ENCODE results near the gene TNNT3. TPM values are rescaled to one million over a fixed set of nuclear protein-coding genes. Genes with fewer than 3 reads are reported as not detected.

Gene TNNT3
- total RNA-seq, 1 experiment from 2014 or later: 0.71 TPM

DNA sequence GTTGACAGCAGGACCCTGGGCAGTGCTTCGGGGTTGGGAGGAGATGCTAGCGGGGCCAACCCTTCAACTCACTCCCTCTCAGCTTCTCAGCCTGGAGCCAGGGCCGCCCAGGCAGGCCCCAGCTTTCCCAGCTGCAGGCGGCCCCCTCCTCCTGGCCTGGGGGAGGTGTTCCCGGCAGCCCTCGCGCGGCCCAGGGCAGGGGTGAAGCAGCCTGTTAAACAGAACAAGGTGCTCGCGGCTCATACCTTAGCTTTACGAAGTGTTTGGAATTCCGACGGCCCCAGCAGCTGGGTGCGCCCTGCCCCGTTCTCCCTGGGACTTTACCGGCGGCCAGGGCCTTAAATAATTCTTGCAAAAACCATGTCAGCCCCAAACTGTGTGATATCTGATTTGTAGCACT lies 44.8 kb downstream of the TNNT3 start:
- POLR2A ChIA-PET: no interaction called here
- no peak for ATAC-seq
- Histone ChIP-seq H3K4me1 (ENCODE audit: control insufficient read depth in 1 of 2, insufficient read depth in 2 of 2, low read length in 2 of 2) (no peaks in the 10 kb centered on the region), H3K9me2 (ENCODE audit: insufficient read depth) (no peaks in the 10 kb centered on the region), H3K9ac (ENCODE audit: low read length) (no peak overlapping the region), H2AFZ (ENCODE audit: low read depth, low read length, poor library complexity, severe bottlenecking) (no peak overlapping the region), H3K27ac (ENCODE audit: low read depth, low read length) (no peak overlapping the region), H3K9me3 (ENCODE audit: control insufficient read depth in 1 of 2, insufficient read depth in 1 of 2, low read depth in 1 of 2, low read length in 2 of 2) (no peaks in the 10 kb centered on the region), H3K4me2 (ENCODE audit: low read length) (no peak overlapping the region), H3K36me3 (ENCODE audit: control insufficient read depth in 1 of 2, insufficient read depth in 2 of 2, low read length in 2 of 2) (no peaks in the 10 kb centered on the region), H3K27me3 (ENCODE audit: insufficient read depth, low read length) (no peaks in the 10 kb centered on the region), H4K20me1 (ENCODE audit: insufficient read depth) (no peaks in the 10 kb centered on the region), H3K4me3 (replicated peaks in 1 of 2; ENCODE audit: low read depth in 1 of 2, low read length in 2 of 2) (no peak overlapping the region), H3K79me2 (ENCODE audit: insufficient read depth, low read length) (no peaks in the 10 kb centered on the region)
- CTCF ChIA-PET: no interaction called here
- no TSS peak for BruUV-seq (replicated peaks)
- intact Hi-C loops (cut with micrococcal nuclease): no loop called here
- no peak for DNase-seq (ENCODE audit: low read depth, low spot score)
- RAD21 ChIA-PET (ENCODE audit: low non-redundant PET in 1 of 2, low total read pairs in 2 of 2, uncharacterized antibody in 2 of 2, unreplicated experiment in 2 of 2): no interaction called here
- TF ChIP-seq FOSL1 (IDR thresholded peaks at IDR 0.05; ENCODE audit: low read depth) (no peak), CEBPB (IDR thresholded peaks at IDR 0.05; ENCODE audit: low read depth) (no peak), EZH2 (IDR thresholded peaks at IDR 0.05) (no peak), EGR1 (IDR thresholded peaks at IDR 0.05; ENCODE audit: low read depth) (no peak), SIN3A (IDR thresholded peaks at IDR 0.05; ENCODE audit: low read depth) (no peak), POLR2AphosphoS5 (IDR thresholded peaks at IDR 0.05; ENCODE audit: low read depth, low read length) (no peak), RAD21 (IDR thresholded peaks at IDR 0.05; ENCODE audit: low read depth) (no peak), SRF (IDR thresholded peaks at IDR 0.05; ENCODE audit: low read depth) (no peak), YY1 (IDR thresholded peaks at IDR 0.05; ENCODE audit: extremely low read depth, insufficient replicate concordance, low read depth, low read length) (no peak), ELF1 (IDR thresholded peaks at IDR 0.05; ENCODE audit: borderline replicate concordance, low read depth) (no peak), ZFX (IDR thresholded peaks at IDR 0.05) (no peak), CBX3 (IDR thresholded peaks at IDR 0.05; ENCODE audit: low read depth) (no peak), POLR2A (IDR thresholded peaks at IDR 0.05; ENCODE audit: borderline replicate concordance, extremely low read depth, insufficient read depth, insufficient read length) (no peak), SP1 (IDR thresholded peaks at IDR 0.05; ENCODE audit: low read depth) (no peak), TCF7L2 (IDR thresholded peaks at IDR 0.05; ENCODE audit: borderline replicate concordance, extremely low read depth, insufficient read depth, insufficient read length) (no peak)
- TF ChIP-seq, protein P1, sequence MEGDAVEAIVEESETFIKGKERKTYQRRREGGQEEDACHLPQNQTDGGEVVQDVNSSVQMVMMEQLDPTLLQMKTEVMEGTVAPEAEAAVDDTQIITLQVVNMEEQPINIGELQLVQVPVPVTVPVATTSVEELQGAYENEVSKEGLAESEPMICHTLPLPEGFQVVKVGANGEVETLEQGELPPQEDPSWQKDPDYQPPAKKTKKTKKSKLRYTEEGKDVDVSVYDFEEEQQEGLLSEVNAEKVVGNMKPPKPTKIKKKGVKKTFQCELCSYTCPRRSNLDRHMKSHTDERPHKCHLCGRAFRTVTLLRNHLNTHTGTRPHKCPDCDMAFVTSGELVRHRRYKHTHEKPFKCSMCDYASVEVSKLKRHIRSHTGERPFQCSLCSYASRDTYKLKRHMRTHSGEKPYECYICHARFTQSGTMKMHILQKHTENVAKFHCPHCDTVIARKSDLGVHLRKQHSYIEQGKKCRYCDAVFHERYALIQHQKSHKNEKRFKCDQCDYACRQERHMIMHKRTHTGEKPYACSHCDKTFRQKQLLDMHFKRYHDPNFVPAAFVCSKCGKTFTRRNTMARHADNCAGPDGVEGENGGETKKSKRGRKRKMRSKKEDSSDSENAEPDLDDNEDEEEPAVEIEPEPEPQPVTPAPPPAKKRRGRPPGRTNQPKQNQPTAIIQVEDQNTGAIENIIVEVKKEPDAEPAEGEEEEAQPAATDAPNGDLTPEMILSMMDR (IDR thresholded peaks at IDR 0.05 in 2 of 3, conservative IDR thresholded peaks at IDR 0.05 in 1 of 3; ENCODE audit: borderline replicate concordance in 1 of 3, insufficient read depth in 1 of 3, low read depth in 2 of 3, low read length in 2 of 3): no peak
- TF ChIP-seq, protein P2, sequence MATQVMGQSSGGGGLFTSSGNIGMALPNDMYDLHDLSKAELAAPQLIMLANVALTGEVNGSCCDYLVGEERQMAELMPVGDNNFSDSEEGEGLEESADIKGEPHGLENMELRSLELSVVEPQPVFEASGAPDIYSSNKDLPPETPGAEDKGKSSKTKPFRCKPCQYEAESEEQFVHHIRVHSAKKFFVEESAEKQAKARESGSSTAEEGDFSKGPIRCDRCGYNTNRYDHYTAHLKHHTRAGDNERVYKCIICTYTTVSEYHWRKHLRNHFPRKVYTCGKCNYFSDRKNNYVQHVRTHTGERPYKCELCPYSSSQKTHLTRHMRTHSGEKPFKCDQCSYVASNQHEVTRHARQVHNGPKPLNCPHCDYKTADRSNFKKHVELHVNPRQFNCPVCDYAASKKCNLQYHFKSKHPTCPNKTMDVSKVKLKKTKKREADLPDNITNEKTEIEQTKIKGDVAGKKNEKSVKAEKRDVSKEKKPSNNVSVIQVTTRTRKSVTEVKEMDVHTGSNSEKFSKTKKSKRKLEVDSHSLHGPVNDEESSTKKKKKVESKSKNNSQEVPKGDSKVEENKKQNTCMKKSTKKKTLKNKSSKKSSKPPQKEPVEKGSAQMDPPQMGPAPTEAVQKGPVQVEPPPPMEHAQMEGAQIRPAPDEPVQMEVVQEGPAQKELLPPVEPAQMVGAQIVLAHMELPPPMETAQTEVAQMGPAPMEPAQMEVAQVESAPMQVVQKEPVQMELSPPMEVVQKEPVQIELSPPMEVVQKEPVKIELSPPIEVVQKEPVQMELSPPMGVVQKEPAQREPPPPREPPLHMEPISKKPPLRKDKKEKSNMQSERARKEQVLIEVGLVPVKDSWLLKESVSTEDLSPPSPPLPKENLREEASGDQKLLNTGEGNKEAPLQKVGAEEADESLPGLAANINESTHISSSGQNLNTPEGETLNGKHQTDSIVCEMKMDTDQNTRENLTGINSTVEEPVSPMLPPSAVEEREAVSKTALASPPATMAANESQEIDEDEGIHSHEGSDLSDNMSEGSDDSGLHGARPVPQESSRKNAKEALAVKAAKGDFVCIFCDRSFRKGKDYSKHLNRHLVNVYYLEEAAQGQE (IDR thresholded peaks at IDR 0.05; ENCODE audit: low read depth): no peak
- TF ChIP-seq, protein P3, sequence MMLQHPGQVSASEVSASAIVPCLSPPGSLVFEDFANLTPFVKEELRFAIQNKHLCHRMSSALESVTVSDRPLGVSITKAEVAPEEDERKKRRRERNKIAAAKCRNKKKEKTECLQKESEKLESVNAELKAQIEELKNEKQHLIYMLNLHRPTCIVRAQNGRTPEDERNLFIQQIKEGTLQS (IDR thresholded peaks at IDR 0.05): no peak
